HEK293T (cell line): ENCODE measurements around the gene GNPTG.

ENCODE experiments used
- BHLHE40 ChIP-seq: fragments of 450-650 bp; IDR thresholded peaks from 2 replicates; pipeline ENCODE4 v1.6.1; 2016; ENCODE audit warnings: mild to moderate bottlenecking, moderate library complexity, borderline replicate concordance
- ELF4 ChIP-seq: fragments of 450-650 bp; IDR thresholded peaks from 2 replicates; pipeline ENCODE4 v1.6.1; 2017; ENCODE audit warnings: antibody characterized with exemption
- FOXA1 ChIP-seq: fragments of 450-650 bp; IDR thresholded peaks from 2 replicates; pipeline ENCODE4 v1.6.1; 2016; ENCODE audit warnings: mild to moderate bottlenecking
- FOXK2 ChIP-seq: fragments of 450-650 bp; IDR thresholded peaks from 2 replicates; pipeline ENCODE4 v1.6.1; 2016; ENCODE audit warnings: mild to moderate bottlenecking
- FOXM1 ChIP-seq: fragments of 450-650 bp; IDR thresholded peaks from 2 replicates; pipeline ENCODE4 v1.6.1; 2017; ENCODE audit warnings: mild to moderate bottlenecking, borderline replicate concordance
- HDGF ChIP-seq: fragments of 450-650 bp; IDR thresholded peaks from 2 replicates; pipeline ENCODE4 v1.6.1; 2017; ENCODE audit warnings: antibody characterized with exemption, borderline replicate concordance
- NFRKB ChIP-seq: fragments of 450-650 bp; IDR thresholded peaks from 2 replicates; pipeline ENCODE4 v1.6.1; 2016; ENCODE audit warnings: mild to moderate bottlenecking, moderate library complexity
- SP1 ChIP-seq: fragments of 450-650 bp; IDR thresholded peaks from 2 replicates; pipeline ENCODE4 v1.6.1; 2017
- SUZ12 ChIP-seq: fragments of 450-650 bp; IDR thresholded peaks from 2 replicates; pipeline ENCODE4 v1.6.1; 2016; ENCODE audit warnings: mild to moderate bottlenecking
- TARDBP ChIP-seq: fragments of 450-650 bp; IDR thresholded peaks from 2 replicates; pipeline ENCODE4 v1.6.1; 2016

DNA sequence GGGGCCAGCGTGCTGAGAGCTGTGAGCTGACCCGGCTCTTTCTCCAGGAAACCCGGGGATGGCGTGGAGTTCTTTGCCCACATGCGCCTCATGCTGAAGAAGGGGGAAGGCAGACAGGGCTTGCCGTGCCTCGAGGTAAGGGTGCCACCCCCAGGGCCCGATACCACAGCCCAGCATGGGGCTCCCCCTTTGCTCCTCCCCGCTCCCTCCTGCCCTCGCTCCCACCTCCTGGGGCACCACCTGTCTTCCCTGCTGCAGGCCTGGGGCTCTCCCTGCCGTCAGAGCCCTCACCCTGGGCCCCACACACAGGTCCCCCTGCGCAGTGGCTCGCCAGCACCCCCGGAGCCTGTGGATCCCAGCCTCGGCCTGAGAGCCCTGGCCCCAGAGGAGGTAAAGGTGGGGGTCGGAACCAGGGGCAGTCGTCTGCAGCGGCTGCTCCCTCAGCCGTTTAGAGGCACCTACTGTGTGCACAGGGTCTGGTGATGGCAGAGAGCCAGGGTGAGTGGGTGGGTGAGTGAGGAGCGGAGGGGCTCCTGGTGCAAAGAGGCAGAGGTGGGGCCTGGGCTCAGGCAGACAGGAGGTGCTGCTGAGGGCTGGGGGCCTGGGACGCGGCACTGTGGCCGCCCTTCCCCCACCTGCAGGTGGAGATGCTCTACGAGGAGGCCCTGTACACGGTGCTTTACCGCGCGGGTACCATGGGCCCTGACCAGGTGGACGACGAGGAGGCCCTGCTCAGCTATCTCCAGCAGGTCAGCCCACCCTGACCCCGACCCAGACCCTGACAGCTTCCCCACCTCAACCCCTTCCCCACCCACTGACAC, 12.7 kb upstream of the GNPTG start:
- TF ChIP-seq HDGF (no peak), SUZ12 (no peak), NFRKB (no peak), SP1 (no peak), FOXK2 (no peak), ELF4 (no peak), TARDBP (no peak), FOXM1 (no peak), FOXA1 (no peak), BHLHE40 (no peak)
